SIG-M5 treated with dmso at 0.1 percent for 504 hours (cell line): Measurements from ENCODE around the gene PTTG2.
"Not testable (repeated sequence)": the region's sequence is repeated elsewhere in the genome, so short reads cannot be mapped to it uniquely, and the experiment has no call there.

Experiments used
- DNase-seq: peaks from one replicate; lab custom pipeline; 2025; ENCODE audit not compliant: unreplicated experiment; lab: John Stamatoyannopoulos, UW

The PTTG2 gene

DNA sequence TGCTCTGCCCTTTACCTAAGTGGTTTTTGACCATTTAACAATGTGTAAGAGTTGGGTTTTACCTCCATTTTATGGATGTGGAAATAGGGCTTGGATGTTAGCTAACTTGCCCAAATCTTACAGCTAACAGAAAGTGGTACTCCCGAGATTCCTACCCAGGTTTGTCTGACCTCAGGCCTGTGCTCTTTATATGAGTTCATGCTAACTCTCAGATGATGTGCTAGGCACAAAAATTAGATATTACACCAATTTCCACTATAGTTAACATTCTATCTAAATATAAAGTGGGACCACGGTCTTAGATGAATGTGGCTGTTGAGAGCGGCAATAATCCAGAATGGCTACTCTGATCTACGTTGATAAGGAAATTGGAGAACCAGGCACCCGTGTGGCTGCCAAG, at the start of gene PTTG2:
Gene PTTG2, plus strand, starts transcription at position 301 of the 400 bp plus-strand sequence. Its CDS starts 37 bp downstream, at position 338.
- DNase-seq: no peak

DNA sequence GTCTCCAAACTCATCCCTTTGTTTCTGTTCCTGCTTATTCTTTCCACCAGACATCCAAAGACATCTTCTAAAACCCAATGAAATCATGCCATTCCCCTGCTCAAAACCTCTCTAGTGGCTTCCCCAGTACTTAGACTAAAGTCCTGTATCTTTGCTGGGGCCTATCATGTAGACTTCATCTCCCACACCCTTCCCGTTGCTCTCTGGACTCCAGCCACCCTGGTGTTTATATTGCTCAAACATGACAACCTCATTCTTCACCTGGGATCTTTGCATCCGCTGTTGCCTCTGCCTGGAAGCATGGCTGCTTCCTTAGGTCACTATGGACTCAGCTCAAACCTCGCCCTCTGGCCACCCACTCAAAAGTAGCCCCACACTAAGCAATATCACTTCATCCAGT, 45.7 kb upstream of the PTTG2 start:
- DNase-seq: no peak

DNA sequence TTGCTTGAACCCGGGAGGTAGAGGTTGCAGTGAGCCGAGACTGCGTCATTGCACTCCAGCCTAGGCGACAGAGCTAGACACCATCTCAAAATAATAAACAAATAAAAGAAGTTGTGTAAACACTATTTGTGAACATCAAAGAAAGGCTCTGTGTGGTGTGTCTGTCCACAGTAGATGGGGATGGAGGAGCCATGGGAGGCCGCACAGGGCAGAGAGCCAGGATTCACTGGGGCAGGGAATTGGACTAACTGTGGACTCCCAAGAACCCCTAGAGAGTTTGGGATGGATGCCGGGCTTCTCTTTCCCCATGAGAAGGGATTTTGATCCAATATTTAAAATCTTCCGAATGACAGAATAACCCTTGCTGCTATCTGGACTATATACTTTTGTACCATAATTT, 42.8 kb upstream of the PTTG2 start:
- no peak for DNase-seq

- no peak for DNase-seq
Observed at GRCh38 chr4:37918653-37919052, 41.5 kb upstream of the PTTG2 start.

DNA sequence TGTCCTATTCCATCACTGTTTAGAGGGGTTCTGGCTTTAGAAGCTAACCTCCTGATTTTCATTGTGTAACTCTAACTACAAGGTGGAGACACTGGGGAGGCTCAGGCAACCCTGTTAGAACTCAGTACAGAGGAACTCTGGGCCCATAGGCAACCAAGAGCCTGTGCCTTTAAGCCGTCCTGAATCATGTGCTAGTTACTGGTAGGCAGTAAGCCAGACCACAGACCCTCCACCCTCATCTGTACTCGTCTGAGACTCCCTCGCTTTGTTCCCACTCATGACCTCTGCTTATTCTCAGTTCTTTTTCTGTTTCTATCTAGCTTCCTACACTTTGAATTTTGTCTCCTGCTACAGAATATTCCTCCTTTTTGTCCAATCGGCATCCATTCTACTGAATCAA, 37.9 kb upstream of the PTTG2 start:
- peak; percentile 16 for DNase-seq

DNA sequence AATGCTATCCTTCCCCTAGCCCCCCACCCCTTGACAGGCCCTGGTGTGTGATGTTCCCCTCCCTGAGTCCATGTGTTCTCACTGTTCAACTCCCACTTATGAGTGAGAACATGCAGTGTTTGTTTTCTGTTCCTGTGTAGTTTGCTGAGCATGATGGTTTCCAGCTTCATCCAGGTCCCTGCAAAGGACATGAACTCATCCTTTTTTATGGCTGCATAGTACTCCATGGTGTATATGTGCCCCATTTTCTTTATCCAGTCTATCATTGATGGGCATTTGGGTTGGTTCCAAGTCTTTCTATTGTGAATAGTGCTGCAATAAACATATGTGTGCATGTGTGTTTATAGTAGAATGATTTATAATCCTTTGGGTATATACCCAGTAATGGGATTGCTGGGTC, 37.1 kb upstream of the PTTG2 start:
- not testable (repeated sequence) for DNase-seq

DNA sequence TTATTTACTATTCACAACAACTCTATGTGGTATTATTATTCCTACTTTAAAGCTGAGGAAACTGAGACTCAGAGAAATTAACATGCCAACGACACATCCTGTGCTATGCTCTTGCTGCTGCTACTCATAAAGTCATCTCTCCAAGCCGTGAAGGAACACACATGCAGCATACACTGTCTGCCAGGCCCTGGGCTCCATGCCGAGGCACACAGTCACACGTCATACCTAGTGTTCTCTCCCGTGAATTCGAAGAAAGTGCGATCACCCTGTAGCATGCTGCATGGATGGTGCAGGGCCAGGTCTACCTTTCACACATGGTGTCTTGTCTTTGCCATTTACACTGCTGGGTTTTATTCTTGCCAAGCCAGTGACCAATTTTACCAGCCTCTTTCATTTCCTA, 35.3 kb upstream of the PTTG2 start:
- DNase-seq: no peak

DNA sequence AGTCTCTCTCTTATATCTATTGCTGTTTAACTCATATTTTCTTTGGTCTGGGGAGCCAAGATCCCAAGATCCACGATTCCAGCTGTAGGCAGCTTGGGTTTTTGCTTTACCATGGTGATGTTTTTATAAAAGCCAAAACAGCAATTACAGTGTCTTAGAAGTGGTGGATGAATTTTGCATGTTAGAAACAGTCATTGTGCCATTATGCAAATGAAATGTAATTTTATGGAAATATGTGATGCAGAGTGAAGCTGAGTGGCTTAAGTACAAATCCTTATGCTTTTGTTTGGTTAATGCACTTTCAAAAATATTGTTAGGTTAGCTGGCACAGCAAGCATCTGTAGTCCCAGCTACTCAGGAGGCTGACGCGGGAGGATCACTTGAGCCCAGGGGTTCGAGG, 32.8 kb upstream of the PTTG2 start:
- no peak for DNase-seq

GRCh38 chr4:37928426-37929416, 31.5 kb upstream of the PTTG2 start:
- no peak for DNase-seq

GRCh38 chr4:37934096-37934495, 26.1 kb upstream of the PTTG2 start:
- no peak for DNase-seq

- DNase-seq: no peak
Observed at GRCh38 chr4:37934609-37935008, 25.6 kb upstream of the PTTG2 start.

- DNase-seq: no peak
Observed at GRCh38 chr4:37935026-37935425, 25.2 kb upstream of the PTTG2 start.

- DNase-seq: no peak
Observed at GRCh38 chr4:37936889-37937498, 23.2 kb upstream of the PTTG2 start.

- DNase-seq: no peak
Observed at GRCh38 chr4:37938208-37938607, 22.0 kb upstream of the PTTG2 start.

GRCh38 chr4:37946503-37947179, 13.6 kb upstream of the PTTG2 start:
- DNase-seq: no peak

- DNase-seq: no peak
Observed at GRCh38 chr4:37948542-37948941, 11.7 kb upstream of the PTTG2 start.

DNA sequence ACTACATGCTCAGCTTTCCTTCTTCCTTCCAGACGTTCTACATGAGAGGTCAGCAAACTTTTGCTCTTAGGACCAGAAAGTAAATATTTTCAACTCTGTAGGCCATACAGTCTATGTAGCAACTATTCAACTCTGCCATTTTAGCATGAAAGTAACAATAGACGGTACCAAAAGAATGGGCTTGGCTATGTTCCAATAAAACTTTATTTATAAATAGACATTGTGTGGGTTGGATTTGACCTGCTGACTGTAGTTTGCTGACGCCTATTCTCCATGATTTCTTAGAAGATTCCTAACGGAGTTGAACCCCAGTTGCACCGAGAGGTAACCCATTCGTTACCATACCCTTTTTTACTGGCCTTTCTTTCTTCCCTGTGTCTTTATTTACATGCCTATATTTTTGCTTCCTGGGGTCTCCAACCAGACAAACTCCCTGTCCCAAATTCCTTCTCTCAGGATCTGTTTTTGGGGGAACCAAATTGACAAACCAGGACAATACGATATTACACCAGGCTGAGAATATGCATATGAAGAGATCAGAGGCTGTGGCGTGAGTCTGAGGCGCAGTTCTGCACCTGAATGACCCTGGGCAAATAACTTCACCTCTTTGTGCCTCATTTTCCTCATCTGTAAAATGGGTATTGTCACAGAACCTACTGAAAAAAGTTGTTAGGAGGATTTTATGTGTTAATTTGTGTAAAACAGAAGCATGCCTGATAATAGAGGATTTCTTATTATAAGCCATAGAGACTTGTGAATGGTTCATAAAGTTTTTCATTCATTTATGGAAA, 10.4 kb upstream of the PTTG2 start:
- DNase-seq: no peak

DNA sequence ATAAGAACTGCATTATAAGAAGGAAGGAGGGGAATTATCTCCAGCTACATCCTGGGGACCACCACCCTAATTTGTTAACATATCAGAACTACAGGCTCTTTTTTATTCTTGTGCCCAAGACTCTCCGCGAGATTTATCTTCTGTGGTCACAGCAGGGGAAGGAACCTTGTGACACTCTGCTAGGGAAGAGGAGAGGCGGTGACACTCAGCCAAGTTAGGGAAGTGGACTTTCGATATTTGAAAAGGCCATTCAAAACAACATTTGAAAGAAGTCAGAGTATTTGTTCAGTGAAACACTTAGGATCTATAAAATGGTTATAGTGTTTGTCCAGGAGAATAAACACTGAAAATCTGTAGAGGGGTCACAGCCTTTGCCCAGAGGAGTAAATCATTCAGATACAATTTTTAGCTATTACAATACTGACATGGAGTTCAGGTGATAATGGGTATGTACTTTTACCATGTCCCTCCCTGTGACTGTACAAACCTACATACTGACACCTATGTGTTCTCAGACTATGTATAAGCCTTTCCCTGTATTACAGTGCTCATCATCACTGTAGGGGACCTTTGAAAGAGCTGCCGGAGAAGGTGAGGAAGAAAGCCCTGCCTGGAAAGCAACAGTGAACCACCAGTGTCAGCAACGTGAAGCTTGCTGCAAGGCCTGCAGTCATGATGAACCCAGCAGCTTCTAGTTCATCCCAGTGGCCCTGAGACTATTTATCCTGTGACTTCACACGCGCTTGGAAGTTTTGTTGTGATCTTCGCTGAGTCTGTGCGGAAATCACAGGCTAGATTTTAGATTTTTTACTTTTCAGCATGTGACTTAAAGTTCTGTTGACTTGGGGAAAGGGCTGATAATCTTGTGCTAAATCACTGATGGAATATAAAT, 8.5 kb upstream of the PTTG2 start:
- DNase-seq: peak; percentile 18

DNA sequence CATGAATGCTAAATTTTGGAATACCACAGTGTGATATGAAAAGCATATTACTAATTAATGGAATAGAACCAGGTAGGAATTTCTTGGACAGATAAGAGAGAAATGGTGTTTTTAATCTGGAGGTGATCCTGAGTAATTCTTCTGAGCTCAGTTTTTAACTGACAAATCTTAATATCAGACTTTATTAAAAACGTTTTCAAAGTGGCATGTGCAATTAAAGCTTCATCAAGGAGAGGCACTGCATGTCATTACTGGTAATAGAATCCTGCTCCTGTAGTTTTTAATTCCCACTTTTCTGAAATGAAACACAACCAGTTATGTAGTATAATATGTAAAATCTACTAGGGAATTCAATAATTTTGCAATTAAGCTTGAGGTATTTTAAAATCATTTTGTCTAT, 7.0 kb upstream of the PTTG2 start:
- DNase-seq: no peak
